ENCODE data around the gene PLXNB2. TPM values are rescaled to one million over a fixed set of nuclear protein-coding genes. Genes with fewer than 3 reads are reported as not detected.

PLXNB2 gene
- total RNA-seq, 1 donor: 66.0 TPM

DNA sequence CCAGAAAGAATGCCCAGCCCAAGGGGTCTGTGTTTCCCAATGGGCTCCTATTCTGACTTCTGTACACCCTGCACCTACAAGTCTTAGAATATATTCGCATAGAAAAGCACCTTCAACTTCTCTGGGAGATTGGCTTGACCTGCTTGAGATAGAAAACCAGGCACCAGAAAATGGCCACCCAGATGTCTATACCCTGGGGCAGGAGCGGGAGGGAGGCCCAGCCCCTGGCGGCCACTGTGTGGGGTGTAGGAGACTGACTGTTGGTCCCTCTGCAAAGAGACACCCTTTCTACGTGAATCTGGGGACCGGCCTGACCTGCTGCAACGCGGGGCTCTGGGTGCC lies 10.9 kb upstream of the PLXNB2 start:
- no peaks in the 10 kb centered on the region for H3K9me3 ChIP-seq (ENCODE audit: low read depth, low read length)
- H3K4me3 ChIP-seq (ENCODE audit: low read length): no peak overlapping the region
- peaks cover 22% of the 10 kb centered on the region for H3K4me1 ChIP-seq (ENCODE audit: insufficient read depth, low read length)

DNA sequence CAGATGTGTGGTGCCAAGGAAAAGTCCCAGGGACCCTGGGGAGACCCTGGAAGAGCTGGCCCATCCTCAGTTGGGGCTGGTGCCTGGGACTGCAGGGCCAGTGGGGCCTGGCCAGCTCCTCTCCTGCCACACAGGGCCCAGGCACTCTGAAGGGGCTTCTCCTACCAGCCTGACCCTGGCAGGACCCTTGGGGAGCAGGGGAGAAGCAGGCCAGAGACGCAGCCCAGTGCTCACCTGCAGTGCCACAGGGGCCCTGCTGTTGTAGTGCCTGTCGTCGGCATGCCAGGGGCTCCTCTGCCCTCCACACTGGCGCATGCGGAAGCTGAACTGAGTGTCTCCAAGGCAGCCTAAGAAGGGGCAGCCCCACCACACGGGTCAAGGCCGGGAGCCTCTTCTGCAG lies 10.2 kb upstream of the PLXNB2 start:
- Histone ChIP-seq H3K4me1 (ENCODE audit: insufficient read depth, low read length) (peaks cover 22% of the 10 kb centered on the region), H3K4me3 (ENCODE audit: low read length) (no peak overlapping the region)

More for the DNA sequence above, 10.9 kb upstream of the PLXNB2 start:
- no peaks in the 10 kb centered on the region for H3K27me3 ChIP-seq (ENCODE audit: insufficient read depth, low read length)

GRCh38 chr22:50317178-50317577 lies 9.7 kb upstream of the PLXNB2 start:
- no peaks in the 10 kb centered on the region for H3K27me3 ChIP-seq (ENCODE audit: insufficient read depth, low read length)
- H3K9me3 ChIP-seq (ENCODE audit: low read depth, low read length): no peaks in the 10 kb centered on the region
- no peak overlapping the region for H3K4me3 ChIP-seq (ENCODE audit: low read length)
- H3K4me1 ChIP-seq (ENCODE audit: insufficient read depth, low read length): peaks cover 22% of the 10 kb centered on the region

More for the DNA sequence above, 10.2 kb upstream of the PLXNB2 start:
- Histone ChIP-seq H3K27me3 (ENCODE audit: insufficient read depth, low read length) (no peaks in the 10 kb centered on the region), H3K9me3 (ENCODE audit: low read depth, low read length) (no peaks in the 10 kb centered on the region)

- Histone ChIP-seq H3K4me1 (ENCODE audit: insufficient read depth, low read length) (peaks cover 22% of the 10 kb centered on the region), H3K4me3 (ENCODE audit: low read length) (no peak overlapping the region), H3K9me3 (ENCODE audit: low read depth, low read length) (no peaks in the 10 kb centered on the region), H3K27me3 (ENCODE audit: insufficient read depth, low read length) (no peaks in the 10 kb centered on the region)
These were observed 8.9 kb upstream of the PLXNB2 start for GRCh38 chr22:50316114-50317065.

DNA sequence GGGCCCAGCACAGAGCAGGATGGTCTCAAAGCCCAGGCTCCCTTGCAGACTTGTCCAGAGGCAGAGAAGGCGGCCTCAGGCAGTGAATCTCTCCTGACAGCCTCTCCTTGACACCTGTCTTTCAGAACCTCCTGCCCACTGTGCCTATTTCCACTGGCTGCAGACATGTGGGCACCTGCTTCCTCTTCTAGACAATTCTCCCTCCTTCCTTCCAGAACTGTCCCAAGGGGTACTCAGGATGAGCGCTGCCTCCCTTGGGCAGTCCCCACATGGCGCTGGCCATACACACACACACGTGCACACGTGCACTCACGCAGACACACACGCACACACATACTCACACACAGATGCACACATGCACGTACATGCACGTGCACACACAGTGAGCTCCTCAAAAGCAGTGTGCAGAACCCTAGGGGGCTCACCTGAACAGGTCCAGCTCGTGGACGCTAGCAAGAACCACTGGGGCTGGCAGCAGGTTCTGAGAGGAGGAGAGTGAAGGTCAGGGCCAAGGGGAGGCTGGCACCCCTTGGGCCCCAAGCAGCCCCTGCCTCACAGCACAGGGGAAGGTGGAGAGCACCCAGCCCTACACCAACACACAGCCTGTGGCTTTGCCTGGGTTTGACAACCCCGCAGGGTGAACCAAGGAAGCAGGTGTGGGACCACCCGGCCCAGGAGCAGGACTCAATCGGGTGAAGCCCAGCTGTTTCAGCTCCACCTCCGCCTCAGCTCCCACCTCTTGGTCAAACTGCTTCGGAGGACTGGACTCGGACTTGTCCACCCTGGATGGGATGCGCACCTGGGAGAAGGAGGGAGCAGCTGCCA lies 8.1 kb upstream of the PLXNB2 start:
- H3K9me3 ChIP-seq (ENCODE audit: low read depth, low read length): no peaks in the 10 kb centered on the region
- no peak overlapping the region for H3K4me3 ChIP-seq (ENCODE audit: low read length)
- no peaks in the 10 kb centered on the region for H3K27me3 ChIP-seq (ENCODE audit: insufficient read depth, low read length)
- H3K4me1 ChIP-seq (ENCODE audit: insufficient read depth, low read length): peaks cover 22% of the 10 kb centered on the region

GRCh38 chr22:50314455-50315288 lies 7.2 kb upstream of the PLXNB2 start:
- H3K4me1 ChIP-seq (ENCODE audit: insufficient read depth, low read length): peaks cover 23% of the 10 kb centered on the region
- peak overlapping the region; percentile 21 for H3K4me3 ChIP-seq (ENCODE audit: low read length)
- no peaks in the 10 kb centered on the region for H3K27me3 ChIP-seq (ENCODE audit: insufficient read depth, low read length)
- no peaks in the 10 kb centered on the region for H3K9me3 ChIP-seq (ENCODE audit: low read depth, low read length)

GRCh38 chr22:50314081-50314454 lies 6.6 kb upstream of the PLXNB2 start:
- peak overlapping the region; percentile 21 for H3K4me3 ChIP-seq (ENCODE audit: low read length)
- H3K4me1 ChIP-seq (ENCODE audit: insufficient read depth, low read length): peaks cover 29% of the 10 kb centered on the region
- no peaks in the 10 kb centered on the region for H3K27me3 ChIP-seq (ENCODE audit: insufficient read depth, low read length)
- H3K9me3 ChIP-seq (ENCODE audit: low read depth, low read length): no peaks in the 10 kb centered on the region

- Histone ChIP-seq H3K4me1 (ENCODE audit: insufficient read depth, low read length) (peaks cover 33% of the 10 kb centered on the region), H3K4me3 (ENCODE audit: low read length) (no peak overlapping the region), H3K9me3 (ENCODE audit: low read depth, low read length) (no peaks in the 10 kb centered on the region), H3K27me3 (ENCODE audit: insufficient read depth, low read length) (no peaks in the 10 kb centered on the region)
These were observed 6.2 kb upstream of the PLXNB2 start for GRCh38 chr22:50313600-50313999.

- Histone ChIP-seq H3K27me3 (ENCODE audit: insufficient read depth, low read length) (no peaks in the 10 kb centered on the region), H3K4me1 (ENCODE audit: insufficient read depth, low read length) (peaks cover 39% of the 10 kb centered on the region), H3K9me3 (ENCODE audit: low read depth, low read length) (no peaks in the 10 kb centered on the region), H3K4me3 (ENCODE audit: low read length) (no peak overlapping the region)
These were observed 5.6 kb upstream of the PLXNB2 start for GRCh38 chr22:50313021-50313420.

GRCh38 chr22:50312371-50312770 lies 4.9 kb upstream of the PLXNB2 start:
- Histone ChIP-seq H3K4me1 (ENCODE audit: insufficient read depth, low read length) (peaks cover 42% of the 10 kb centered on the region), H3K9me3 (ENCODE audit: low read depth, low read length) (no peaks in the 10 kb centered on the region), H3K4me3 (ENCODE audit: low read length) (no peak overlapping the region), H3K27me3 (ENCODE audit: insufficient read depth, low read length) (no peaks in the 10 kb centered on the region)

DNA sequence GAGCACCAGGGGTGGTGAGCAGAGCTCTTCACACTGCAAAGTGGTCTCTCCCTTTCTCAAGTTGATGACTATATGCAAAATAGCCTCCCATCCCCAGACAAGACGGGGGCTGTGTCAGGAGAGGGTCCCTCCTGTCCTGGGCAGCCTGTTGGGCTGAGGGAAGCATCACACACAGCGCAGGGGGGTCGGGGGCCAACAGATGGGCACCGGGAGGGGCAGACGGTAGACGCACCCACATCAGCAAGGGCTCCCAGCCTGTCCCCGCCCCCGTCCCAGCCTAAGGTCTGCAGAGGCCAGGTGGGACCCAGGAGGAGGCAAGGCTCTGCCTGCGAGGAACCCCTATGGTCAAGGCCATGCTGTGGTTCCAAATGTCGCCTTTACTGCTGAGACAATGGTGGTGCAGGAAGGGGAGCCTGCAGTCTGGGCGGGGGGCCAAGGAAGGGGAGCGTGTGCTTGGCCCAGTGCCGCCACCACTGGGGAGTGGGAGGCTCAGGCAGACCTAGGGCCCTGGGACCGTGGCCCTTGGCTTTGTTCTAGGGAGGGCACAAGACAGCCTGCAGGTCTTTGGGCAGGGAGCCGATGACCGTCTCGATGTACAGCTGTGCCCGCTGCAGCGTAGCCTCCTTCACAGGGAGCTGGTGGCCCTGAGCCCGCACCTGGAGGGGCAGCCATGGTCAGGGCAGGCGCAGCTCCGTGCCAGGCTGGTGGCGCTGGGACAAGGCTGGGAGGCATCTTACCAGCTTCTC lies 4.3 kb upstream of the PLXNB2 start:
- Histone ChIP-seq H3K9me3 (ENCODE audit: low read depth, low read length) (no peaks in the 10 kb centered on the region), H3K27me3 (ENCODE audit: insufficient read depth, low read length) (no peaks in the 10 kb centered on the region), H3K4me1 (ENCODE audit: insufficient read depth, low read length) (peaks cover 42% of the 10 kb centered on the region), H3K4me3 (ENCODE audit: low read length) (no peak overlapping the region)

GRCh38 chr22:50310949-50311444 lies 3.6 kb upstream of the PLXNB2 start:
- H3K27me3 ChIP-seq (ENCODE audit: insufficient read depth, low read length): no peaks in the 10 kb centered on the region
- no peaks in the 10 kb centered on the region for H3K9me3 ChIP-seq (ENCODE audit: low read depth, low read length)
- no peak overlapping the region for H3K4me3 ChIP-seq (ENCODE audit: low read length)
- H3K4me1 ChIP-seq (ENCODE audit: insufficient read depth, low read length): peaks cover 46% of the 10 kb centered on the region

GRCh38 chr22:50310031-50310722 lies 2.7 kb upstream of the PLXNB2 start:
- Histone ChIP-seq H3K9me3 (ENCODE audit: low read depth, low read length) (no peaks in the 10 kb centered on the region), H3K4me3 (ENCODE audit: low read length) (no peak overlapping the region), H3K27me3 (ENCODE audit: insufficient read depth, low read length) (no peaks in the 10 kb centered on the region), H3K4me1 (ENCODE audit: insufficient read depth, low read length) (peaks cover 49% of the 10 kb centered on the region)
